ENCODE measurements around the gene C1orf87. TPM values are rescaled to one million over a fixed set of nuclear protein-coding genes. Genes with fewer than 3 reads are reported as not detected.

C1orf87 gene
- total RNA-seq, 2 donors from 2014 or later, result not detected

- H3K27me3 ChIP-seq, result no peaks in the 10 kb centered on the region
- no peak overlapping the region for H3K9ac ChIP-seq (ENCODE audit: low read depth in 2 of 2, low read length in 2 of 2)
- no peak overlapping the region for H3K4me3 ChIP-seq
- no peaks in the 10 kb centered on the region for H3K36me3 ChIP-seq
- intact Hi-C loops (cut with DNase I), result no loop called here
- no peak for DNase-seq
- H3K27ac ChIP-seq, result no peak overlapping the region
- no peaks in the 10 kb centered on the region for H3K4me1 ChIP-seq
- no peak for TF ChIP-seq CTCF (IDR thresholded peaks at IDR 0.05)
- no peaks in the 10 kb centered on the region for H3K9me3 ChIP-seq
Observed at GRCh38 chr1:59990470-59990869, 83.1 kb downstream of the C1orf87 start.

GRCh38 chr1:59986516-59987310 is 86.9 kb downstream of the C1orf87 start:
- no peak for TF ChIP-seq CTCF (IDR thresholded peaks at IDR 0.05)
- Histone ChIP-seq H3K27me3 (no peaks in the 10 kb centered on the region), H3K9me3 (no peaks in the 10 kb centered on the region), H3K4me1 (no peaks in the 10 kb centered on the region), H3K4me3 (no peak overlapping the region), H3K36me3 (no peaks in the 10 kb centered on the region), H3K9ac (ENCODE audit: low read depth in 2 of 2, low read length in 2 of 2) (no peak overlapping the region), H3K27ac (no peak overlapping the region)
- DNase-seq, result no peak
- intact Hi-C loops (cut with DNase I), result loop anchor here (10.0 kb wide), 1 partner anchor 288 kb away; no protein-coding TSS in a partner anchor

- Histone ChIP-seq H3K9ac (ENCODE audit: low read depth in 2 of 2, low read length in 2 of 2) (no peak overlapping the region), H3K9me3 (no peaks in the 10 kb centered on the region), H3K4me1 (no peaks in the 10 kb centered on the region), H3K27me3 (no peaks in the 10 kb centered on the region), H3K36me3 (no peaks in the 10 kb centered on the region), H3K27ac (no peak overlapping the region), H3K4me3 (no peak overlapping the region)
- no peak for DNase-seq
- intact Hi-C loops (cut with DNase I), result loop anchor here (10.0 kb wide), 1 partner anchor 289 kb away; no protein-coding TSS in a partner anchor
- no peak for TF ChIP-seq CTCF (IDR thresholded peaks at IDR 0.05)
Observed at GRCh38 chr1:59985911-59986515, 87.6 kb downstream of the C1orf87 start.

GRCh38 chr1:59979666-59980065 is 93.9 kb downstream of the C1orf87 start:
- Histone ChIP-seq H3K4me3 (no peak overlapping the region), H3K9ac (ENCODE audit: low read depth in 2 of 2, low read length in 2 of 2) (no peak overlapping the region), H3K27me3 (no peaks in the 10 kb centered on the region), H3K36me3 (no peaks in the 10 kb centered on the region), H3K9me3 (no peaks in the 10 kb centered on the region), H3K4me1 (no peaks in the 10 kb centered on the region), H3K27ac (no peak overlapping the region)
- DNase-seq, result no peak
- TF ChIP-seq CTCF (IDR thresholded peaks at IDR 0.05), result no peak
- intact Hi-C loops (cut with DNase I), result loop anchor here (10.0 kb wide), 3 partner anchors 175 to 1065 kb away; no protein-coding TSS in a partner anchor

- no peaks in the 10 kb centered on the region for H3K36me3 ChIP-seq
- H3K27ac ChIP-seq, result no peak overlapping the region
- H3K4me1 ChIP-seq, result no peaks in the 10 kb centered on the region
- no peak for DNase-seq
- H3K4me3 ChIP-seq, result no peak overlapping the region
- H3K9ac ChIP-seq (ENCODE audit: low read depth in 2 of 2, low read length in 2 of 2), result no peak overlapping the region
- no peaks in the 10 kb centered on the region for H3K9me3 ChIP-seq
- H3K27me3 ChIP-seq, result no peaks in the 10 kb centered on the region
- intact Hi-C loops (cut with DNase I), result loop anchor here (10.0 kb wide), 2 partner anchors 176 to 1066 kb away; no protein-coding TSS in a partner anchor
- no peak for TF ChIP-seq CTCF (IDR thresholded peaks at IDR 0.05)
Observed at GRCh38 chr1:59978511-59978910, 95.1 kb downstream of the C1orf87 start.

All from colonic mucosa (tissue), 4 donors.